ENCODE data around the gene GAN.

DNA sequence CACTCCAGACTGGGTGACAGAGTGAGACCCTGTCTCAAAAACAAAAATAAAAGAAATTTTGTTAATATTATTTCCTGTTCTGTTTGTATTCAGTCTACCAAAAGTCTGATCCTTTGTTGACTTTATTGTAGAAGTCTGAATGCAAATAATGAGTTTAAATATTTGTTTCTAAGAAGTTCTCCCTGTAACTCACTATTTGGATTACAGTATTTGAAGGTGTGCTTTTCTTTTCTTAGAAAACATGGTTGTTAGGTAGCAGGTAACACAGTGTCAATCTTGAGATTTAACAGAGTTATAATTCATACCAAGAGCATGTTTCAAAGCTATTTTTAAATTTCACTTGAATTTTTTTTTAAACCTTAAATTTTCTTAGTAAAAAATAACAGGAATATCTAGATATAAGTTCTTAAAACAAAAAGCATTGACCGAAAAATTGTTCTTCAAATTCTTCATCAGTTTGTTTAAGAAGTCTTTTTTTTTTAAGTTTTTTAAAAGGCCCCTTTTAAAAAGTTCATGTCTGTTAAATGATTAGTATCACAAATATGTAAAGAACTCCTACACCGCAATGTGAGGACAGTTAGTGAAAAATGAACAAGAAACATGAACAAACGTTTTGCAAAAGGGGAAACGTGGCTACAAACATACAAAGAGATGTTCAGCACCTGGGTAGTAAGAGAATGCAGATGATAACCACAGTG lies 35.0 kb downstream of the GAN start:
- TF ChIP-seq, protein P1, sequence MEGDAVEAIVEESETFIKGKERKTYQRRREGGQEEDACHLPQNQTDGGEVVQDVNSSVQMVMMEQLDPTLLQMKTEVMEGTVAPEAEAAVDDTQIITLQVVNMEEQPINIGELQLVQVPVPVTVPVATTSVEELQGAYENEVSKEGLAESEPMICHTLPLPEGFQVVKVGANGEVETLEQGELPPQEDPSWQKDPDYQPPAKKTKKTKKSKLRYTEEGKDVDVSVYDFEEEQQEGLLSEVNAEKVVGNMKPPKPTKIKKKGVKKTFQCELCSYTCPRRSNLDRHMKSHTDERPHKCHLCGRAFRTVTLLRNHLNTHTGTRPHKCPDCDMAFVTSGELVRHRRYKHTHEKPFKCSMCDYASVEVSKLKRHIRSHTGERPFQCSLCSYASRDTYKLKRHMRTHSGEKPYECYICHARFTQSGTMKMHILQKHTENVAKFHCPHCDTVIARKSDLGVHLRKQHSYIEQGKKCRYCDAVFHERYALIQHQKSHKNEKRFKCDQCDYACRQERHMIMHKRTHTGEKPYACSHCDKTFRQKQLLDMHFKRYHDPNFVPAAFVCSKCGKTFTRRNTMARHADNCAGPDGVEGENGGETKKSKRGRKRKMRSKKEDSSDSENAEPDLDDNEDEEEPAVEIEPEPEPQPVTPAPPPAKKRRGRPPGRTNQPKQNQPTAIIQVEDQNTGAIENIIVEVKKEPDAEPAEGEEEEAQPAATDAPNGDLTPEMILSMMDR (IDR thresholded peaks at IDR 0.05) = no peak
- TF ChIP-seq POLR2AphosphoS5 (IDR thresholded peaks at IDR 0.05) (no peak), EP300 (IDR thresholded peaks at IDR 0.05) (no peak)

Measured in esophagus muscularis mucosa (tissue), 4 donors.